HTERT RPE-1 (cell line): ENCODE measurements around the gene DGKI.

Source experiments
- in situ Hi-C: fragments of 300-500 bp; cut with MboI; formaldehyde crosslinking; loops from 4 replicates; pipeline ENCODE4 v1.14.3; 2020; ENCODE audit warnings: low sequenced_read_pairs

Gene DGKI

DNA sequence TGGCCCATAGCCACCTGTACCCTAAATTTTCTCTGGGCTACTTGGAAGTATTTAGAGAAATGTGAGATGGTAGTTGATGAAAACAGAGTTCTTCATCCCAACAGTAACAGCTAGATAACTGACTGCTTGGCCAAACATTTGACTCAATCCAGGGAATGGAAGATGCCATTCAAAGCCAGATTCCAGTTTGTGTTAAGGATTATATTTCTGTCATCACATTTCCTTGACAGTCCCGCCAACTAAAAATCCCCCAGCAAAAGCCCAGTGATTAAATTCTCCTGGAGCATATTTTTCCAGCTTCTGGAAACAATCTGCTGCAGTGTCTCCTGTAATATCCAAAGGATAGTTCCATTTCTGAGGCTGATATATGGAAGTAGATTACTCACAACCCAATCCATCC lies 457.9 kb downstream of the DGKI start:
- in situ Hi-C loops: no loop called here

DNA sequence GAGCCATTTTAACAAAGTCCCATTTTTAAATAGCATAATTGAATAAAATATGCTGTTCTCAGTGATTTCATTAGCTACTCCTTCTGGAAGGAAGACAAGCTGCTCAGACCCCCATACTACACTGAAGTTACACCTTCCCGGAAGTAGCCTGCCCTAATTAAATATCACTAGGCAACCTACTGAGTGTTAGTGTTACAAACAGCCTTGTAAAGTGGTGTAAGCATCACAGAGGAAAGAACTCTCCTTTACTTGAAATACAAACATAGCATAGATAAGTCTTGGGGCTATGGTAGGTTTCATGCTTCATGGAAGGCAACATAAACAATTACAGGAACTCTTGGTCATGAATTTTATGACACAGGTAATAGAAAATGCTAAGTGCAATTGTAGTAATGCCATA lies 459.8 kb downstream of the DGKI start:
- in situ Hi-C loops: no loop called here

DNA sequence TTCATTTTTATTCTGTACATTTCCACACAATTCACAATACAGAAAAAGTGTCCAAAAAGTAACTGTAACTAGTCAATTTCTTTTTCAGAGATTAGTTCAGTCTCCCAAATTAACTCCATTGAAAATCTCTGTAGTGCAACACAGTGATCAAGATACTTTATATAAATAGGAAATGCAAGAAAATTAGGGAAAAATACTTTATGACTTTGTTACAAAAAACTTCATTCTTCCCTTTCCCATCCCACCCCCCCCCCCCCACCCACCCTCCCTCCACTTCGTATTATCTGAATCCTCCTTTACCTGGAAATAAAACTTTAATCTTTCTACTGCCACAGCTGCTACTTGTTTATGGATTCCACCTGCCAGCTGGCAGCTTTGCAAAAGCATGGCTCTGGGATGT lies 465.7 kb downstream of the DGKI start:
- in situ Hi-C loops: no loop called here

DNA sequence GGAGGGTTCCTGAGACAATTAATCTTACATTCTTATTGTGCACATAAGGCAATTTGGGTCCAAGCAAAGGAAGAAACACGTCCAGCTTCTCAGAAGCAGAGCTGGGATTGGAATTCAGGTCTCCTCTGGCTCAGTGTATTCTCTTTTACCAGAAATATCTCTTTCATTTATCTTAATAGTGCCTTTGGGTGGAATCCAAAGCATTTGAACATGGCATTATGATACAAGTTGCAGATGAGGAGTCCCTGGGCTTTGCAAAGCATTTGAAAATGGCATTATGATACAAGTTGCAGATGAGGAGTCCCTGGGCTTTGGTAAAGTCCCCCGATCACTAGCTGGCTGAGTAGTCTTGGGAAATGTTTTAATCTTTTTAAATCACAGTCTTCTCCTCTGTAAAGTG lies 473.3 kb downstream of the DGKI start:
- in situ Hi-C loops: no loop called here

DNA sequence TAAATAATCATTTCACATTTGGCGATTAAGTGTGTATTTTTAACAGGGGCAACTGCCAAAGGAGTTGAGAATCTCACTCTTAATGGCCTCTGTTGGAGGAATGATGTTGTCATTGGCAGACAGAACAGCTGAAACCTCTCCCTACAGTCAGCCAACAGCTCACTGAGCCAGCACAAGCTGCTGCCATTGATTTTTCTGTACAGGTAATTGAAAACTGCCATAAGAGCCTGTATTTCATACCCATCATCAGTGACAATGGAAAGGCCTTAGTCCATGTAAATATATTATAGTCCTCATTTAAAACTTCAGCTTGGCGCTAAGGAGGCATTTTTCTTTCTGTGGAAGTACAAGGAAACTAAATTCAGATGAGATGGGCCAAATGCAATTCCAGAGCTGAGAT lies 475.2 kb downstream of the DGKI start:
- in situ Hi-C loops: no loop called here

DNA sequence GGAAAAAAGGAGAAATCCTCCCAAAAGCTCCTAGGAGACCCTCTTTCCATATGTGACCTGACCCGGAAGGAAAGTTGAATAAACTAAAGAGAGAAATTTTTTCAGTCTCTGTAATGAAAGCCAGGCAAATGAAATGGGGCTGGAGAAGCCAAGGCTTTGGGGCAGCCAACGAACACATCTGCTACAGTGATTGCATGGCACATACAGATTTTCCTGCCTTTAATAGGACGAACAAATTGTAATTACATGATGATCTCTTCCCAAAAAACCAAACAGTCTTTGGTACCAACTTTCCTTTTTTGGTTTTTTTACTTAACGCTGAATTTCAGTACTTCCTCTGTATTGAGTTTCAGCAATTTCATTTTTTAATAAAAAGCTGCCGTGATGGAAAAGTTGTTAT lies 479.8 kb downstream of the DGKI start:
- in situ Hi-C loops: no loop called here

DNA sequence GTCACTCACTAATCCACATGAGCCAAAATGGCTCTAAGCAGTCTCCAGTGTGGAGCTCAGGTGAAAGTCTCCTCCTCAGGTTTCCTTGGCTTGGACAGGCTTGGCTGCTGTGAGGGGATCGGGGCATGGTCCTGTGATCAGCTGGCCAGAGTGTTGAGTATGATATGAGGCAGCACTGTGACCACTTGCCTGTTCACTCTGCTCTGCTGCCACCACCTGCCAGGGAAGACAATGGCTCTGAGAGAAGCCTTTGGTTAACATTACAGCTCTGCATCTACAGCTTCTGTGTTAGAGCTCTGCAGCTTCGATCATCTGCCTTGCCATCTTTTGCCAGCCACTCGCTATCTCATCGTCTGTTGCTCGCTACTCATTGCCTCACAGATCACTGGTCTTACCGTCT lies 483.1 kb downstream of the DGKI start:
- in situ Hi-C loops: no loop called here

DNA sequence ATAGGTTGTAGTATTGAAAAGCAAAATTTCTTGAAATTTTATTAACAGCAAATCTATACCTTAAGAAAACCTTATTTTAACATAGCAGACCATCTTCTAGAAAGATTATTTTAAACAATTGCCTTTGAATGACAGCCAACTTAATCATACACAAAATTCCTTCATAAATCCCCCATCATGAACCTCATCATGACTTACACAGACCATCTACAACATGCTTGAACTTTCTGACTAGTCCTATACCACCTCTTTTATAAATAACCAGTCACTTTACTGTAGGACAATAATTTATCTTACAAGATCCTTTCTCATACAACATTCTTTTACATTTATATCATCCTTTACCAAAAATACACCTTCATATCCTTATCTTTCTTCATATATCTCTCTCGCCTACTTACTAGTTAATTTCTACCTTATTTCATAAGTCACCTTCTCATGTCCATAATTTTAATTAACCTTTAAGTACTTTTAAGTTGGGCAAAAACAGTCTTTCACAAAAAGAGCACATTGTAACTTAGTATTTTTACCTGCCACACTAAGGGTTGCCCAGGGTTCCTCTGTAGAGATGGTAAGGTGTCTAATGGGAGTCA lies 486.6 kb downstream of the DGKI start:
- in situ Hi-C loops: no loop called here

DNA sequence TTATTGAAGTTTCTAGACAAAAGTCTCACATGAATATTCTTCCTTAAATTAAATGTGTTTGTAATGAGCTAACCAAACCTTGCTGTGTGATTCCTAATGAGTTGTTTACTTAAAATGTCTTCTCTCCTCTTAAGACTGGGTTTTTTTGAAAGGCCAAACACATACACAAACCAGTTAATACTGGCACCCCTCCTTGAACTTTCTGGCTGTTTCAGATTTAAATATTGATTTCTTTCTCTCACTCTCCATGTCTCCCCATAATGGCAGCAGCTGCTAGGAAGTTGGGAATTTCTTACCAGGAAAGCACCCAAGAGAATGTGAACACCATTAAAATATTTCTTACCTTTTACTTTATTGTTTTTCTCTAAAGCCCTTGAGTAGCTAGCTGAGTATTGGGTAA lies 491.8 kb downstream of the DGKI start:
- in situ Hi-C loops: no loop called here

DNA sequence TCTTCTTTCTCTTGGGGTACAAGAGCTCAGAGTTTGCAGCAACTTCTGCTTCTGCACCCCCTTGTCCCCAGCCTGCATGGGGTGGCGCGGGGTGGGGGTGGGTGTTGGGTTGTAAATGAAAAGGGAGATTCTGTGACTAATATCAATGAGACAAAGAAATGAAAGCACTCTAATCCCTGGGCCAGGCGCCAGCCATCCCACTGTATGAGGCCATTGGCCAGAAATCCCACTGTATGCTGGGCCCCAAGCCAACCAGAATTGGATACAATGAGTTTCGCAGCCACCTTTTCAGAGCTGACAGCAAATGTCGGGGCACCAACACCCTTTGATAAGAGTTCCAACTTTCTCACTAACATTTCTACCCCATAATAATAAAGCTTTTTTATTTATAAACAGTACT lies 492.4 kb downstream of the DGKI start:
- in situ Hi-C loops: no loop called here

DNA sequence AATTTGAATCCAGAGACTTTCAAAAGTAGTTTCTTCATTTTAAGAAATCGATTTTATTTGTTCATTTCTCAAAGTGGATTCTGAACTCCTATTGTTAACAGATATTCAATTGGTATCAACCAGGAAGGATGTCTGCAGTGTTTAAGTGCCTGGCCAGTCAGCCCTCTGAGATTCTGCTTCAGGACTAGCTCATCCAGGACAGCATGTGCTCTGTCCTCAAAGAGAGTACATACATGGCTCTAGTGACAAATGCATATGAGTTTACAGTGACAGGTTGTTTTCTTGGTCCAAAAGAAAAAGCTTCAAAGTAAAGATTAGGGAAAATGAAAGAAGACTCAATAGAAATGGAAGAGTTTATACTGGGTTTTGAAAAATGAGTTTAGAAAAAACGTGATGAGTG lies 494.8 kb downstream of the DGKI start:
- in situ Hi-C loops: no loop called here

DNA sequence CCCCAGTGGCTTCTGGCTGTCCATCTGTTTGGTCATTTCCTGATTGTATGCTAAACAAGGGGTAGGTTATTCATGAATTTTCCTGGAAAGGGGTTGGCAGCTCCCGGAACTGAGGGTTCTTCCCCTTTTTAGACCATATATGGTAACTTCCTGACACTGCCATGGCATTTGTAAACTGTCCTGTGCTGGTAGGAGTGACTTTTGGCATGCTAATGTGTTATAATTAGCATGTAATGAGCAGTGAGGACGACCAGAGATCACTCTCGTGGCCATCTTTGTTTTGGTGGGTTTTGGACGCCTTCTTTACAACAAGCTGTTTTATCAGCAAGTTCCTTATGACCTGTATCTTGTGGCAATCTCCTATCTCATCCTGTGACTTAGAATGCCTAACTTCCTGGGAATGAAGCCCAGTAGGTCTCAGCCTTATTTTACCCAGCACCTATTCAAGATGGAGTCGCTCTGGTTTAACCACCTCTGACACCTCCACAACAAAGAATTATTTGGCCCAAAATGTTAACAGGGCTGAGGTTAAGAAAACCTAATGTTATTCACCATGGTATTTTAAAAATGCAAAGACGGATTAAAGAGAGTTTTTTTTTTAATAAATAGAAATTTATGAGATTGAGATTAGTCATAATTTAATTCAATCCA lies 500.9 kb downstream of the DGKI start:
- in situ Hi-C loops: no loop called here

DNA sequence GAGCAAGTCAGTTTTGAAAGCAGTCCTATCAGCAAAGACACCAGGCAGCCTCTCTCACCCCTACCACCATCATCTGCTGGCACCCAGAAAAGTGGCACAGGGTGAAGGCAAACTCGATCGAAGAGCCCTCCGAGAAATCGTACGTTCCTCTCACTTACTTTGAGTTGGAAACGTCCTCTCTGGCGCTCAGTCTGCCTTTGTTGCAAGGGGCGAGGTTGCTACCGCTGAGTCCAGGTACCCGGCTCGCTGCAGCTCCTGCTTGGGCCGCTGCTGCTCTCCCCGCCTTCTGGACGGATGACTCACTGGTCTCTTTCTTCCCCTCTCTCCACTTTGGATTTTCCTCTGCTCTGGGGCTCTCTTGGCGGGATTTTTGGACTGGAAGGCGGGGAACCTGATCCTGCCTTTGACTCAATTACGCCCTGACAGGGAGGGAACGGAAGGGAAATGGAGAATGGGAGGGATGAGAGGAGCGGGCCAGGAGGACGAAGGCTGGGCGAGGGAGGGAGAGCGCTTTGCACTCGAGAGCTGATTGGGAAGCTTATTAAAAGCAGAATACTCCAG lies 503.4 kb downstream of the DGKI start, which contains the start of gene PTN:
TSS of gene PTN (minus strand) at position 453 of the 561 bp plus-strand sequence. CDS start 88,760 bp downstream, outside the sequence.
- in situ Hi-C loops: no loop called here

DNA sequence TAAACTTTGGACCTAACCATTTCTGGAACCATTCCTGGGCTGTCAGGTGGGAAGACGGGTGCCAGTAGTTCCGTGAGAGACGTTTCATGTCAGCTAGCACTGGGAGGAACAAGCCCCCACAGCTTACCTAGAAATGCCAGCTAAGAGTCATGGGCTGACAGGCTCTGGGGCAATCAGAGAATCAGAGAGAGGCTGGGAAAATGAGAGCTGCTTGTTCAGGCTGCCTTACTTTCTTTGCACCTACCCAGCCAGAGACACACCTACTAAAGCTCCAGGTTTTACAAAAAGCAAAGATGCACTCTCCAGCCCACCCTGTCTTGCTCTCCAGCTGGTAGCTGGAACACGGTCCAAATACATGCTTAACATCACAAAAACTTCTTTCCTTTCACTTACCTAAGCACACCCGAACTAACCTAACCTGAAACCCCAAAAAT lies 503.9 kb downstream of the DGKI start:
- in situ Hi-C loops: no loop called here

DNA sequence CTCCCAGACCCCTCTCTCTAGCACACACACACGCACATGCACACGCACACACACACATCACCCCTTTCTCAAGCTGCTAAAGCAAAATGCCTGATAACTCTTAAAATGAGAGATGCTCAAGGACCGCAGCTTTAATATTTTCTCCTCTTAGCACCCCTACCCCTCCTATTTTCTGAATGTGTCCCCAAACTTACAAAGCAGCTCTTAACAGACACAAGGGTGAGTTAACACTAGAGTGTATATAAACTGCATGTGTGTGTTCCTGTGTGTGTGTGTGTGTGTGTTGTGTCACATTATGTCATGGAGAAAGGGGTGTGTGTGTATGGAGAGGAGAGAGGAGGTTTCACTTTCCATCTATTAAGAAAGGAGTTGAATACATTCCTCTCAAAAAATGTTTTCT lies 504.5 kb downstream of the DGKI start:
- in situ Hi-C loops: no loop called here

DNA sequence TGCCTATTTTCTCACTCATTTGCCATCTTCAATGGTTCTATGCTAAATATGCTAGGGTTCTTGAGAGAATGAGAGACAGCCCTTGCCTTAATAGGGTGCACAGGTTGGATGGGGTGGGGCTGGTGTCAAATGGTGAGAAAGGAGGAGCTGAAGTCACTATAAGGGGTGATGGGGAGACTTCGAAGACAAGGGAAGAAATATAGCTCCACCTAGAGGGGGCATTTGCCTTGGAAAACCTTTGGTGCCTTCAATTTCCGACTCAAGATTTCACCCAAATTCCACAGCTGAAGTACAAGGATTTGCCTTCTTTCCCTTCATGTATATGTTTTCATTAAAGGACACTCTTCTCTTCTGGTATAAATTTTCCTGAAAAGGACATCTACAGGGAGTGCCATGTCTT lies 508.9 kb downstream of the DGKI start:
- in situ Hi-C loops: no loop called here

DNA sequence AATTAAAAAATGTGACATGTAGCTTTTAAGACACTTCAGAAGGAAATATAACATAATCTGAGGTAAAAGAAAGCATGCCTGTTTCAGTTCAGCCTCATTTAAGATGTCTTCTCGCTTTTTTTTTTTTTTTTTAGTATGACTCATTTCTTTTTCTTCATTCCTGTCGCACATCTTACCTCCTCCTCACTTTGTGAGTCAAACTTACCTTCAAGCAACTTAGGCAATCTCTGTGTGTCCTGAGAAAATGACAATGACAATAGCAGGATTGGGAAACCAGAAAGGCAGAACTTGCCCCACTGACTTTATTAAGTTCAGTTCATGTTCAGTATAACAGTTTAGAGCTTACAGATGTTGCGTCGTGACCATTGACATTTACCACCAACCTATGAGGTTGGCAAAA lies 511.0 kb downstream of the DGKI start:
- in situ Hi-C loops: no loop called here

DNA sequence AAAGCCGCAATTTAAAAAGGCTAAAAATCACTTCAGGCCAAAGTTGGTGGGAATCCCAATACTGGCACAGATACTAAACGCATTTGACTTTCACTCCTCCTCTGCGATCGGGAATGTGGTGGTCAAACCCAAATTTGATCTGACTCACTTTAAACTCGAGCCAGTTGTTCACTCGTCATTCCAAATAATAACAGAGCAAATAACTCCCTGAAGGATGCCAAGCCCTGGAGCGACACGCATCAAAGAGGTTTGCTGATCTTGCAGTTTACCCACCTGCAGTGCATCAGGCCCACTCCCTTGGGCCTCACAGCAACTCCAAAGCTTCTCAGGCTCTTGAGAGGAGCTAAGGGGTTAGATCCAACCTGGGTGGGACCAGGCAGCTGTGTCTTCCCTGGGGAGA lies 515.4 kb downstream of the DGKI start:
- in situ Hi-C loops: no loop called here
